NCI-H2029 (cell line): ENCODE results near the gene DNASE2.
"Not testable (repeated sequence)": the region's sequence is repeated elsewhere in the genome, so short reads cannot be mapped to it uniquely, and the experiment has no call there.

Source experiments
- DNase-seq: peaks from one replicate; lab custom pipeline; 2025; lab: John Stamatoyannopoulos, UW

Gene DNASE2, protein sequence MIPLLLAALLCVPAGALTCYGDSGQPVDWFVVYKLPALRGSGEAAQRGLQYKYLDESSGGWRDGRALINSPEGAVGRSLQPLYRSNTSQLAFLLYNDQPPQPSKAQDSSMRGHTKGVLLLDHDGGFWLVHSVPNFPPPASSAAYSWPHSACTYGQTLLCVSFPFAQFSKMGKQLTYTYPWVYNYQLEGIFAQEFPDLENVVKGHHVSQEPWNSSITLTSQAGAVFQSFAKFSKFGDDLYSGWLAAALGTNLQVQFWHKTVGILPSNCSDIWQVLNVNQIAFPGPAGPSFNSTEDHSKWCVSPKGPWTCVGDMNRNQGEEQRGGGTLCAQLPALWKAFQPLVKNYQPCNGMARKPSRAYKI

GRCh38 chr19:12881172-12881808 is at the start of gene DNASE2:
TSS of gene DNASE2 (minus strand) at chr19:12881449. CDS start at chr19:12881375, 74 bp downstream.
- DNase-seq = peak; percentile 95

DNA sequence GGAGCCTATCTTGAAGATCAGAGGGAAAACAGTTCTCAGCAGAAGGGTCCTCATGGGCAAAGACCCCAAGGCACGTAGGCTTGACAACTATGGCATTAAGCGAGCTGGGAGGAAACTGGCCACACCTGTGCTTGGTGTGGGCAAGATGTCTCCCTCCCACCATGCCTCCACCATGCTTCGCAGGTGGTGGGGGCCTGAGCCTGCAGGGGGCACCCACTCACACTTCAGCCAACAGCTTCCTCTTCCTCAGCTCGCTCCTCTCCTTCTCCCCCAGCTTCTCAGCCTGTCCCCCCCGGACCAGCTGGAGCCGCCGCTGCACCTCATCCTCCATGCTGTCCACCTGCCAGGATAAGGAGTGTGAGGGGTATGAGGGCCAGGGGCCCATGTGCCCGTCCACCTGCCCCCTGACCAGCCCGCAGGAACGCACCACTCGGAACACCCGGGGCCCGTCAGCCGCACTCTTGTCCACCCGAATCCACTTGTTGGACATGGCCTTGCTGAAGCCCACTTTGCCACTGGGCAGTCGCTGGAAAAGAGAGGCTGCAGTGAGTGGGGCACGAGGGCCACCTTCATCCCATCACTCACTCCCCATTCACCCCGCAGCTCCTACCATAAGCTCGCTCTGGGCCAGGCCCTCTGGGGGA is 48.9 kb upstream of the DNASE2 start:
- no peak for DNase-seq

- DNase-seq = no peak
Observed at GRCh38 chr19:12924621-12925310, 43.5 kb upstream of the DNASE2 start.

GRCh38 chr19:12922959-12923358 is 41.7 kb upstream of the DNASE2 start:
- DNase-seq = no peak

GRCh38 chr19:12921047-12921446 is 39.8 kb upstream of the DNASE2 start:
- no peak for DNase-seq

GRCh38 chr19:12918253-12918652 is 37.0 kb upstream of the DNASE2 start:
- no peak for DNase-seq

DNA sequence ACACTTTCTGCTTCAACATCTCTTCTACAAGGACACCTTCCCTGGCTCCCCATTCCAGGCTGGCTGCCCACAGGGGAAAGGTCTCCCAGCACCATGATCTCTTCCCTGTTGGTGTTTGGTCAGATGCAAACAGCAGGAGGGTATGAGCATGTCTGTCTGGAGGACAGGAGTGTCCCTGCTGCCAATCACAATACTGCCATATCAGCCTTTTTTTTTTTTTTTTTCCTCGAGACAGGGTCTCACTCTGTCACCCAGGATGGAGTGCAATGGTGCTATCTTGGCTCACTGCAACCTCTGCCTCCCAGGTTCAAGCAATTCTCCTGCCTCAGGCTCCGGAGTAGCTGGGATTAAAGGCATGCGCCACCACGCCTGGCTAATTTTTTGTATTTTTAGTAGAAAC is 34.6 kb upstream of the DNASE2 start:
- not testable (repeated sequence) for DNase-seq

- peak; percentile 82 for DNase-seq
Observed at GRCh38 chr19:12913851-12914690, 32.8 kb upstream of the DNASE2 start.

DNA sequence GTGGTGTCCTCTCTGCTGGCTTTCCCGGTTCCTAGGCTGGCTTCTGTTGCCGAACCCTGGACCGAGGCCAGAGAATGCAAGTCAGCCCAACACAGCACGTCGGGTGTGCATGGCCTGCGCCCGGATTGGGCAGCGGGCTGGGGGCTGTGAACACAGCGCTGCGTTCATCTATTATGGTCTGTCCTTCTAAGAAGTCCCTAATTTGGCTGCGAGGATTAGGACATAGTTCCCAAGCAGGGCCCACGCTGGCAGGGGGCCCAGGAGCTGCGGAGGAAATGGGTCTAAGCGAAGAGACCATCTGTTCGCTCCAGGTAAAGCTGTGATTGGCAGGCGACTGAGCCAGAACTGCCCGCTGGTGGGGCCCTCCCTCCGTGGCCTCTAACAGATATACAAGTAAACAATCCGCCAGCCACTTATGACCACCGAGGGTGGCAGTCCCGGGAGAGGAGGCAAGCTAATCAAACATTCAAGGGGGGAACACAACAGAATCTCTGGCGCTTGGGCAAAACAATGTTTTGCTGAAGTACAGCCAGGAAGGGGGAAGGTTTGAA is 31.8 kb upstream of the DNASE2 start:
- peak; percentile 99 for DNase-seq

DNA sequence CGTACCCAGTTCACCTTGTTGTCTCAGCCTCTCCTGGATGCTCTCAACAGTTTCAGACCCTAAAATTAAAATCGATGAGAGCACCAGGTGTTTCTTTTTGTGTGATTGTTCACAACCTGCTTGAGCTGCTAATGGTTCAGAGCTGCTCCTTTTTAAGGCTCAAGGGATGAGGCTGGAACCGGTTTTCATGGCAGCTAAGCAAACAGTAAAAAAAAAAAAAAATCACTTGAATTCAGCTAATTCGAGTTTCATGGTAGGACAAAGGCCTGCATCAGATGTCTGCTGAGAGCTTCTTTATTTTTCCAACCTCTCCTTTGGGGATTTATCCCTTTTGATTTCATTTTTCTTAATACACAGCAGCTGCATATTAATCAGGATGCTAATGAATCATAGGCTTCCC is 31.3 kb upstream of the DNASE2 start:
- peak; percentile 95 for DNase-seq

GRCh38 chr19:12907166-12907565 is 25.9 kb upstream of the DNASE2 start:
- no peak for DNase-seq

- DNase-seq = no peak
Observed at GRCh38 chr19:12899891-12900518, 18.8 kb upstream of the DNASE2 start.

DNA sequence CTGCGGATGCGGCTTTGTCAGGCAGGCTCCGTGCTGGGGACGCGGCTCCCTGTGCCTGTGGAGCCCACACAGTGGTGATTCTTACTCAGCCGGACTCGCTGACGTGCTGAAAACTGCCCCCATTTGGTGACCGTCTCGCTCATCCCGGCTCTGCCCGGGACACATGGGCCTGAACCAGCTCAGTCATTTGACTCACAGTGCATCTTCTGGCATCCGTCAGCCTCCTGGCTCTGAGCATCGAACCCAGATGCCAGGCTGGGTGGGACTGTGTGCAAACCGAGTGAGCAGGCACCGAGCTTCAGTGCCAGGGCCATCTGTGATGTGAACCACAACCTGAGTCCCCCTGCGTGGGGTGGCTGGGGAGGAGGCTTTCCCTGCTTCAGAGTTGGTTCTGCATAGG is 15.2 kb upstream of the DNASE2 start:
- DNase-seq = no peak

- no peak for DNase-seq
Observed at GRCh38 chr19:12893582-12893981, 12.3 kb upstream of the DNASE2 start.

DNA sequence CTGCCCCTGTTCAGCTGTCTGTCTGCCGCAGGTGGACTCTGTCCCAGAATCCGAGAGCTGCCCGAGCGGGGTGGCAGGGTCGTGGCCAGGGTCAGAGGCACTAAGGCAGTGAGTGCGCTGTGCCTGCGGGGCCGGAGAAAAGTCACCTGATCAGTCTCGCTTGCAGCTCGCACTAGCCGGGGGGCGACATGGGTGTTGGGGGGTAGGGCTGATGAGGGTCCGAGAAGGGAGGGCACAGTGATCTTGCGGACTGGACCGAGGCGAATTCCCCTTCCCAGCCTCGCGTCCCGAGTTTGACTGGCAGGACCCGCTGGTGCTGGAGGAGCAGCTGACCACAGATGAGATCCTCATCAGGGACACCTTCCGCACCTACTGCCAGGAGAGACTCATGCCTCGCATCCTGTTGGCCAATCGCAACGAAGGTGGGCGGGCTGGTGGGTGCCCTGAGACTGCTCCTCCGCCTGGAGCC is 10.3 kb upstream of the DNASE2 start:
- DNase-seq = no peak

GRCh38 chr19:12890787-12891552 is 9.7 kb upstream of the DNASE2 start, which contains the start of gene GCDH:
TSS of gene GCDH (plus strand) at chr19:12891160. CDS start at chr19:12891305, 145 bp downstream.
- DNase-seq = peak; percentile 99

GRCh38 chr19:12890299-12890786 is 9.1 kb upstream of the DNASE2 start:
- DNase-seq = not testable (repeated sequence)

- DNase-seq = no peak
Observed at GRCh38 chr19:12888006-12888603, 6.9 kb upstream of the DNASE2 start.
